Measurements from ENCODE around the gene TLCD2.
"Not testable (repeated sequence)": the region's sequence is repeated elsewhere in the genome, so short reads cannot be mapped to it uniquely, and the experiment has no call there.

DNA sequence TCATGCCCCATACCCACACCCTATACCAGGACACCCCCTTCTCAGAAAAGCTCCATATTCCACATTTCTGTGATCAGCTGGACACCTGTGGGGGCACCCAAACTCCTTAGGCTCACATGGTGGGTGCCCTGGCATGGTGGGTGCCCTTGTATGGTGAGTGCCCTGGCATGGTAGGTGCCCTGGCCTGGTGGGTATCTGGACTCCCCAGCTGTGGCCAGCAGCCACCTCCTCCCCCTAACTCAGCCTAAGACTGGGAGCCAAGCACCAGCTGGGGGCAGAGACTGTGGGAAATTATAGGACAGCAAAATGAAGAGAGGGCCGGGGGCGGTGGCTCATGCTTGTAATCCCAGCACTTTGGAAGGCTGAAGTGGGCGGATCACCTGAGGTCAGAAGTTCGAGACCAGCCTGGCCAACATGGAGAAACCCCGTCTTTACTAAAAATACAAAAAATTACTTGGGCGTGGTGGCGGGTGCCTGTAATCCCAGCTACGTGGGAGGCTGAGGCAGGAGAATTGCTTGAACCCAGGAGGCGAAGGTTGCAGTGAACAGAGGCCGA is 1.3 kb downstream of the TLCD2 start:
- TF ChIP-seq, protein P1, sequence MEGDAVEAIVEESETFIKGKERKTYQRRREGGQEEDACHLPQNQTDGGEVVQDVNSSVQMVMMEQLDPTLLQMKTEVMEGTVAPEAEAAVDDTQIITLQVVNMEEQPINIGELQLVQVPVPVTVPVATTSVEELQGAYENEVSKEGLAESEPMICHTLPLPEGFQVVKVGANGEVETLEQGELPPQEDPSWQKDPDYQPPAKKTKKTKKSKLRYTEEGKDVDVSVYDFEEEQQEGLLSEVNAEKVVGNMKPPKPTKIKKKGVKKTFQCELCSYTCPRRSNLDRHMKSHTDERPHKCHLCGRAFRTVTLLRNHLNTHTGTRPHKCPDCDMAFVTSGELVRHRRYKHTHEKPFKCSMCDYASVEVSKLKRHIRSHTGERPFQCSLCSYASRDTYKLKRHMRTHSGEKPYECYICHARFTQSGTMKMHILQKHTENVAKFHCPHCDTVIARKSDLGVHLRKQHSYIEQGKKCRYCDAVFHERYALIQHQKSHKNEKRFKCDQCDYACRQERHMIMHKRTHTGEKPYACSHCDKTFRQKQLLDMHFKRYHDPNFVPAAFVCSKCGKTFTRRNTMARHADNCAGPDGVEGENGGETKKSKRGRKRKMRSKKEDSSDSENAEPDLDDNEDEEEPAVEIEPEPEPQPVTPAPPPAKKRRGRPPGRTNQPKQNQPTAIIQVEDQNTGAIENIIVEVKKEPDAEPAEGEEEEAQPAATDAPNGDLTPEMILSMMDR (conservative IDR thresholded peaks at IDR 0.05; ENCODE audit: low read depth, low read length) = not testable (repeated sequence)
- TF ChIP-seq EZH2 (IDR thresholded peaks at IDR 0.05; ENCODE audit: borderline replicate concordance, low read depth, low read length, poor library complexity, severe bottlenecking) = not testable (repeated sequence)
